ENCODE results near the gene ADCY2.

DNA sequence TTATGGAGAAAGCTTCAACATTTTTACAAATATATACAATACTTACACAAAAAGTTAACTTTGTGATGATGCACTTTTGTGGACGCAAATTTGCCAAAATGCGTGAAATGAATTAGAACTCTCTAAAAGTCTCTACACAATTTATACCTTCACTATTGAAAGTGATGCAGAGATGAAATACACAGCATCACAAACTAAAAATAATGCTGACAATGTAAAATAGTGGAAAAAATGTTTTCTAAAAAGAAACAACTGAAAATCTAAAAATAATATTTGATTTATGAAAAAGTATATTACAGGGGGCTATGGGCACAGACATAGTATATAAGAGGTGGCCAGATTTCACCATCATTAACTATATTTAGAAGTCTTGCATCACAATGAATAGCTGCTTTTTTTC, 188.8 kb downstream of the ADCY2 start:
- TF ChIP-seq POLR2A (IDR thresholded peaks at IDR 0.05), result no peak
- TF ChIP-seq, protein P1, sequence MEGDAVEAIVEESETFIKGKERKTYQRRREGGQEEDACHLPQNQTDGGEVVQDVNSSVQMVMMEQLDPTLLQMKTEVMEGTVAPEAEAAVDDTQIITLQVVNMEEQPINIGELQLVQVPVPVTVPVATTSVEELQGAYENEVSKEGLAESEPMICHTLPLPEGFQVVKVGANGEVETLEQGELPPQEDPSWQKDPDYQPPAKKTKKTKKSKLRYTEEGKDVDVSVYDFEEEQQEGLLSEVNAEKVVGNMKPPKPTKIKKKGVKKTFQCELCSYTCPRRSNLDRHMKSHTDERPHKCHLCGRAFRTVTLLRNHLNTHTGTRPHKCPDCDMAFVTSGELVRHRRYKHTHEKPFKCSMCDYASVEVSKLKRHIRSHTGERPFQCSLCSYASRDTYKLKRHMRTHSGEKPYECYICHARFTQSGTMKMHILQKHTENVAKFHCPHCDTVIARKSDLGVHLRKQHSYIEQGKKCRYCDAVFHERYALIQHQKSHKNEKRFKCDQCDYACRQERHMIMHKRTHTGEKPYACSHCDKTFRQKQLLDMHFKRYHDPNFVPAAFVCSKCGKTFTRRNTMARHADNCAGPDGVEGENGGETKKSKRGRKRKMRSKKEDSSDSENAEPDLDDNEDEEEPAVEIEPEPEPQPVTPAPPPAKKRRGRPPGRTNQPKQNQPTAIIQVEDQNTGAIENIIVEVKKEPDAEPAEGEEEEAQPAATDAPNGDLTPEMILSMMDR (IDR thresholded peaks at IDR 0.05), result no peak

All from esophagus squamous epithelium (tissue), 4 donors.